ENCODE results near the gene HYI. TPM values are rescaled to one million over a fixed set of nuclear protein-coding genes. Genes with fewer than 3 reads are reported as not detected.

Gene HYI
- polyA plus RNA-seq, 1 donor from 2014 or later: 14.8 TPM

GRCh38 chr1:43410571-43410970 lies 43.2 kb downstream of the HYI start:
- Histone ChIP-seq H3K27me3 (ENCODE audit: insufficient read depth, low read depth, low read length) (no peaks in the 10 kb centered on the region), H3F3A (ENCODE audit: insufficient read depth, low read length, poor library complexity, severe bottlenecking) (no peaks in the 10 kb centered on the region), H3K9ac (ENCODE audit: low read length) (no peak overlapping the region), H3K4me3 (ENCODE audit: low read length) (no peak overlapping the region), H2AFZ (ENCODE audit: low read depth, low read length) (no peak overlapping the region), H3K36me3 (ENCODE audit: insufficient read depth, low read length) (no peaks in the 10 kb centered on the region), H3K9me2 (ENCODE audit: insufficient read depth, low read length) (no peaks in the 10 kb centered on the region), H3K27ac (ENCODE audit: low read length) (no peak overlapping the region), H3K79me2 (replicated peaks; ENCODE audit: insufficient read depth, low read length) (no peaks in the 10 kb centered on the region), H3K9me3 (ENCODE audit: low read length) (no peaks in the 10 kb centered on the region), H3K4me2 (ENCODE audit: low read length) (no peak overlapping the region), H4K20me1 (ENCODE audit: insufficient read depth) (no peaks in the 10 kb centered on the region)
- TF ChIP-seq MXI1 (conservative IDR thresholded peaks at IDR 0.05; ENCODE audit: poor library complexity, severe bottlenecking) (no peak), EP300 (conservative IDR thresholded peaks at IDR 0.05; ENCODE audit: poor library complexity, severe bottlenecking) (no peak), RAD21 (conservative IDR thresholded peaks at IDR 0.05) (no peak), TAF1 (IDR thresholded peaks at IDR 0.05; ENCODE audit: low read depth) (no peak), POLR2AphosphoS5 (IDR thresholded peaks at IDR 0.05) (no peak), EZH2 (IDR thresholded peaks at IDR 0.05; ENCODE audit: borderline replicate concordance, insufficient read depth, low read length, poor library complexity, severe bottlenecking) (no peak), CTCF (IDR thresholded peaks at IDR 0.05; ENCODE audit: poor library complexity, severe bottlenecking) (no peak), SMC3 (conservative IDR thresholded peaks at IDR 0.05; ENCODE audit: poor library complexity) (no peak), REST (IDR thresholded peaks at IDR 0.05; ENCODE audit: borderline replicate concordance) (no peak)

GRCh38 chr1:43405876-43406234 lies 47.9 kb downstream of the HYI start:
- H2AFZ ChIP-seq (ENCODE audit: low read depth, low read length): no peak overlapping the region
- no peaks in the 10 kb centered on the region for H4K20me1 ChIP-seq (ENCODE audit: insufficient read depth)
- H3K27ac ChIP-seq (ENCODE audit: low read length): no peak overlapping the region
- H3K9ac ChIP-seq (ENCODE audit: low read length): no peak overlapping the region
- no peak overlapping the region for H3K4me3 ChIP-seq (ENCODE audit: low read length)
- no peaks in the 10 kb centered on the region for H3F3A ChIP-seq (ENCODE audit: insufficient read depth, low read length, poor library complexity, severe bottlenecking)
- no peaks in the 10 kb centered on the region for H3K79me2 ChIP-seq (replicated peaks; ENCODE audit: insufficient read depth, low read length)
- TF ChIP-seq EP300 (conservative IDR thresholded peaks at IDR 0.05; ENCODE audit: poor library complexity, severe bottlenecking): no peak
- TF ChIP-seq EZH2 (IDR thresholded peaks at IDR 0.05; ENCODE audit: borderline replicate concordance, insufficient read depth, low read length, poor library complexity, severe bottlenecking): no peak
- TF ChIP-seq TAF1 (IDR thresholded peaks at IDR 0.05; ENCODE audit: low read depth): no peak
- TF ChIP-seq SMC3 (conservative IDR thresholded peaks at IDR 0.05; ENCODE audit: poor library complexity): no peak
- no peak for TF ChIP-seq RAD21 (conservative IDR thresholded peaks at IDR 0.05)
- TF ChIP-seq MXI1 (conservative IDR thresholded peaks at IDR 0.05; ENCODE audit: poor library complexity, severe bottlenecking): no peak
- TF ChIP-seq CTCF (IDR thresholded peaks at IDR 0.05; ENCODE audit: poor library complexity, severe bottlenecking): no peak
- H3K9me2 ChIP-seq (ENCODE audit: insufficient read depth, low read length): no peaks in the 10 kb centered on the region
- no peaks in the 10 kb centered on the region for H3K36me3 ChIP-seq (ENCODE audit: insufficient read depth, low read length)
- no peak overlapping the region for H3K4me2 ChIP-seq (ENCODE audit: low read length)
- no peaks in the 10 kb centered on the region for H3K27me3 ChIP-seq (ENCODE audit: insufficient read depth, low read depth, low read length)
- no peaks in the 10 kb centered on the region for H3K9me3 ChIP-seq (ENCODE audit: low read length)
